GM21825 (cell line): ENCODE data around the gene LRRC31.

Experiments
- ATAC-seq: cut with Tn5 transposase; IDR thresholded peaks from one replicate; pipeline ENCODE4 v1.9.1; 2021; ENCODE audit warnings: mild to moderate bottlenecking, moderate library complexity; ENCODE audit not compliant: unreplicated experiment

The LRRC31 gene

GRCh38 chr3:169813757-169814517 lies 55.8 kb downstream of the LRRC31 start:
- peak; percentile 82 for ATAC-seq

- no peak for ATAC-seq
Observed at GRCh38 chr3:169813278-169813677, 56.5 kb downstream of the LRRC31 start.

GRCh38 chr3:169812332-169813235 lies 57.2 kb downstream of the LRRC31 start, which contains the start of the genes LRRC34 and LRRIQ4:
Gene LRRC34 (minus strand): TSS chr3:169812904. CDS start chr3:169812548, 356 bp downstream.
Gene LRRIQ4 (plus strand): TSS chr3:169812870. CDS start chr3:169821922, 9,052 bp downstream.
- peak; percentile 64 for ATAC-seq

GRCh38 chr3:169811631-169812331 lies 58.0 kb downstream of the LRRC31 start:
- ATAC-seq, result peak; percentile 19

GRCh38 chr3:169809230-169809795 lies 60.4 kb downstream of the LRRC31 start:
- no peak for ATAC-seq

GRCh38 chr3:169804681-169805080 lies 65.1 kb downstream of the LRRC31 start:
- no peak for ATAC-seq

- no peak for ATAC-seq
Observed at GRCh38 chr3:169792359-169792758, 77.4 kb downstream of the LRRC31 start.

GRCh38 chr3:169790687-169791429 lies 78.9 kb downstream of the LRRC31 start:
- no peak for ATAC-seq

- no peak for ATAC-seq
Observed at GRCh38 chr3:169790219-169790618, 79.5 kb downstream of the LRRC31 start.
